ENCODE data around the gene NFATC2. TPM values are rescaled to one million over a fixed set of nuclear protein-coding genes. Genes with fewer than 3 reads are reported as not detected.

The NFATC2 gene
- total and polyA plus RNA-seq, 2 of the 4 experiments (the other 2 are of a cell fraction), result 0.18 to 0.38 TPM

GRCh38 chr20:51375561-51375960, 167.0 kb downstream of the NFATC2 start:
- CTCF ChIA-PET, result interaction anchor here (1.7 kb wide), 1 partner anchor 219 kb away, joined by 4 read pairs; no protein-coding TSS in a partner anchor
- intact Hi-C loops (cut with micrococcal nuclease), result no loop called here
- WGBS, 2 experiments (ENCODE audit: extremely low coverage in 2 of 2, insufficient read length in 1 of 2), result 72% methylated on average over 4 of the region's 8 CpGs; no CpG with 5 or more reads in 1 of the 2 experiments

More at GRCh38 chr20:51375561-51375960, 167.0 kb downstream of the NFATC2 start:
- no peak overlapping the region for H2AK9ac ChIP-seq (replicated peaks; ENCODE audit: low read depth, low read length, poor library complexity)
- no peak overlapping the region; the same call in 1 of the 2 replicates for H2AK5ac ChIP-seq (ENCODE audit: low read depth, low read length)
- no peak overlapping the region; the same call in 1 of the 2 replicates for H3K4ac ChIP-seq (ENCODE audit: low read depth, low read length)
- H2BK20ac ChIP-seq (ENCODE audit: low read depth, low read length), result no peak overlapping the region
- no peak overlapping the region for H3K27ac ChIP-seq (ENCODE audit: insufficient read depth, low read length)
- ATAC-seq (ENCODE audit: low read depth) (no peak), DNase-seq (no peak)
- 0 out of 4 replicates have a peak, but pooled peaks cover 0 to 6% of the 10 kb centered on the region in 2 experiments for H3K79me1 ChIP-seq (ENCODE audit: low read depth in 1 of 2, low read length in 2 of 2)
- H3K9me1 ChIP-seq (ENCODE audit: insufficient read depth, low read length), result peaks cover 6% of the 10 kb centered on the region; the same call in 1 of the 2 replicates
- H3K9ac ChIP-seq (ENCODE audit: low read depth, low read length), result no peak overlapping the region
- no peak overlapping the region for H3K18ac ChIP-seq (ENCODE audit: low read depth, low read length)
- no peak overlapping the region for H3K4me3 ChIP-seq (ENCODE audit: insufficient read depth, low read depth, low read length)
- no peak overlapping the region for H4K8ac ChIP-seq (ENCODE audit: low read depth in 2 of 2, low read length in 2 of 2)
- no peak overlapping the region for H2AFZ ChIP-seq (replicated peaks; ENCODE audit: low read length, poor library complexity)
- H3K27me3 ChIP-seq (ENCODE audit: control insufficient read depth, insufficient read depth, low read length), result no peaks in the 10 kb centered on the region
- no peaks in the 10 kb centered on the region for H4K20me1 ChIP-seq (ENCODE audit: insufficient read depth, low read length)
- no peak overlapping the region for H2BK120ac ChIP-seq (ENCODE audit: low read depth, low read length)
- H3K9me3 ChIP-seq (ENCODE audit: control insufficient read depth, insufficient read depth, low read length), result no peaks in the 10 kb centered on the region
- no peak overlapping the region for H2BK15ac ChIP-seq (ENCODE audit: low read depth, low read length)
- H3K4me2 ChIP-seq (ENCODE audit: low read depth, low read length), result no peak overlapping the region
- POLR2A ChIA-PET (ENCODE audit: unreplicated experiment), result no interaction called here
- H3K23ac ChIP-seq (ENCODE audit: low read depth, low read length), result no peak overlapping the region
- no peak overlapping the region for H4K91ac ChIP-seq (ENCODE audit: insufficient read depth, low read depth, low read length)
- TF ChIP-seq MAZ (IDR thresholded peaks at IDR 0.05; ENCODE audit: borderline replicate concordance, low read depth, low read length) (no peak), RCOR1 (IDR thresholded peaks at IDR 0.05; ENCODE audit: insufficient replicate concordance, low read length) (no peak), USF2 (IDR thresholded peaks at IDR 0.05; ENCODE audit: low read depth, low read length) (no peak), ELK1 (IDR thresholded peaks at IDR 0.05; ENCODE audit: borderline replicate concordance, low read depth, low read length) (no peak), BHLHE40 (IDR thresholded peaks at IDR 0.05; ENCODE audit: low read depth, low read length) (no peak), NFE2L2 (IDR thresholded peaks at IDR 0.05; ENCODE audit: low read depth, low read length) (no peak)
- no peak overlapping the region for H3K56ac ChIP-seq (ENCODE audit: extremely low read depth, insufficient read depth, low read length)
- no peaks in the 10 kb centered on the region for H3K4me1 ChIP-seq (ENCODE audit: control insufficient read depth, insufficient read depth, low read length)
- no peak overlapping the region for H3K14ac ChIP-seq (replicated peaks; ENCODE audit: low read depth, low read length)
- dilution Hi-C loops (cut with HindIII; ENCODE audit: low sequenced_read_pairs, unreplicated experiment) (no loop called here), in situ Hi-C loops (cut with MboI; ENCODE audit: low sequenced_read_pairs) (no loop called here)
- H3K36me3 ChIP-seq (ENCODE audit: control insufficient read depth, insufficient read depth, low read length), result no peaks in the 10 kb centered on the region
- no peak overlapping the region for H2BK5ac ChIP-seq (ENCODE audit: low read depth, low read length, poor library complexity, severe bottlenecking)
- no peak overlapping the region for H4K5ac ChIP-seq (ENCODE audit: low read depth, low read length)
- BruUV-seq (replicated peaks), result no TSS peak

All from IMR-90 (cell line).